Activated CD4-positive, alpha-beta T cell treated with anti-CD3 and anti-CD28 coated beads, Interleukin-2, amount 50 U/mL, for 16 hours (primary cell): Measurements from ENCODE around the gene CHCHD5.
A peak's percentile ranks its signal among the peaks of the same experiment; 100 is the strongest.

Experiments used
- DNase-seq: peaks from one replicate; pipeline ENCODE4 v3.0.0-alpha.2; 2020

The CHCHD5 gene

DNA sequence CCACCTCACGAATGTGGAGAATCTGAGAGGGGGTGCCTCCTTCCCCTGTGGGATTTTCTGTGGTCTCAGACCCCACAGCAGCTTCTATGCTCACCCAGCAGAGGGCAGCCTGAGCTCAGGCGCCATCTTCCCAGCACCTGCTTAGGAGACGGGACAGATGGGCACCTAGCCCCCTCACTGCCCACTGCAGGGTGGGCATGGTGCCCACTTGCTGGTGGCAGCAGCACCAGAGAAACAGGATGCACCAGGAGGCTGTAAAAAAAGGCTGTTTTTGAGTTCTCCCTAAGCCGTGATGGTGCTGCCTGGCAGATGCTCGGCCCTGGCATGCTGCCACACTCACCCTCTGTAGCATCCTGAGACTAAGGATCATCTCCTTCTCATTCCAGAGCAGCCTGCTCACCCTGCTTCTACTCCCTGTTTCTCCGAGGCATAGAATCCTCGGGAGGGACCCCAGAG lies 42.2 kb downstream of the CHCHD5 start:
- DNase-seq: peak; percentile 71

DNA sequence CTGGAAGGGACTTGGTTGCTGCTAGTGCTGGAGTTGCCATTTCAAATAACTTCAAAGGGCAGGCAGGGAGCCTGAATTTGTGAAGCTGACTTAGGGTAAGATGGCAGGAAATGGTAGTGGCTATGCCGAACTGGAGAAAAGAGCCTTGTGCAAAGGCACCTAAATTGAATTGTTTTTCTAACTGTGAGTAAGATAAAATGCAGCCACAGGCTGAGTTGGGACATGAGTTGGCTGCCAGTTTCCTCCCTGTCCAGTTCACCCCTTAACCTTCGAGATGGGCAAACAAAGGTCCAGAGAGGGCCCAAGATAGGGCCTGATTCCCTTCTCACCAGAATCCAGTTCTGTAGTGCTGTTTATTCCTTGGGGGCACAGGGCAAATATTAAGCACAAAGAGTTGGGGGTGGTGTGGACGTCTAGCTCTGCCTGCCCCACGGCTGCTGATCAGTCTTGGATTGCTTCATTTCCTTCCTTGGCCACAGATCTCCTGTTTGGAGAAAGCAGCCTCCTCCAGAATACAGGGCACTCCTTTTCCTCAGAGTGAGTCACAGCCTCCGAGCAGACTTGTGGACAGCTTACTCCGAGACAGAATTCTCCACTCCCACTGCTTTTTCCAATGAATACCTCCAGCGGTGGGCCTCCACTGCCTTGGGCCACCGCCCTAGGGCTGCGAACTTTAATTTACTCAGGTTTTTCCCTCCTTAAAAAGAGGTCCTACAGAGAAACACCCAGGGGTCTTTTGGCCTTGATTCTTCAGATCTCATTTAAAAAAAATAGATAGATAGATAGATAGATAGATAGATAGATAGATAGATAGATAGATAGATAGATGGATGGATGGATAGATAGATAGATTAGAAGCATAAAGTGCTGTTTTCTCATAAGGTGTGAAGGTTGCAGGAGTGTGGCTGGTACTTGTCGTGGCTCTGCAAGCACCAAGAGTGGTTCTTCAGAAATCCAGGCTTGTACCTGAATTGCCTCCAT lies 42.9 kb downstream of the CHCHD5 start:
- DNase-seq: peak; percentile 26

DNA sequence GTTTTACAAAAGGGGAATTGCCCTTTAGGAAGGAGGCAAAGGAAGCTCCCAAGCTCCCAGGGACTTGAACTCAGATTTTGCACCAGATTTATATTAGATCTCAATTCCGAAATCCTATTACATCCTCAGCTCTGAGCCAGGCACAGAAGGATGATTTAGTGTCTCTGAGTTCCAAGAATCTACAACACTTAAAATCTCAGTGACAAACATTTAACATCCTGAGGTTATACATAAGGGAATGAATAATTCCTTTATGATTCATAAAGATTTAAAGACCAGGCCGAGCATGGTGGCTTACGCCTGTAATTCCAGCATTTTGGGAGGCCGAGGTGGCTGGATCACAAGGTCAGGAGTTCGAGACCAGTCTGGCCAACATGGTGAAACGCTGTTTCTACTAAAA lies 44.8 kb downstream of the CHCHD5 start:
- no peak for DNase-seq

DNA sequence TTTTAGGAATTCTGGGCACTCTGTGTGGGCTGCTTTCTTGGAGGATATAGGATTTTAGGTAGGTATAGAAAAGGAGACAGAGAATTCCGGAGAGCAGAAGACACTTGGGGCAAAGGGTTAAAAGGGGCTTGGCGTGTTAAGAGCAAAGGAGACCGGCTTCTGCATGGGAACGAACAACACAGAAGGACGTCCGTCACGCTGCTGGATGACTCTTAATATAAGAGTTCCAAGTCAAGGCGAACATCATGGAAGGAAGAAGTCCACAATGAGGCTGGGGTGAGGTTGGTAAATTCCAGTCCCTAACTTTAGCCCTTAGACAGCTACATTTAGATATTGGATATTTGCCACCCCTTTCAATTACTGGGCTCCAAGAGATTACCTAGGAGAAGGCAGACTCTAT lies 45.4 kb downstream of the CHCHD5 start:
- DNase-seq: no peak

DNA sequence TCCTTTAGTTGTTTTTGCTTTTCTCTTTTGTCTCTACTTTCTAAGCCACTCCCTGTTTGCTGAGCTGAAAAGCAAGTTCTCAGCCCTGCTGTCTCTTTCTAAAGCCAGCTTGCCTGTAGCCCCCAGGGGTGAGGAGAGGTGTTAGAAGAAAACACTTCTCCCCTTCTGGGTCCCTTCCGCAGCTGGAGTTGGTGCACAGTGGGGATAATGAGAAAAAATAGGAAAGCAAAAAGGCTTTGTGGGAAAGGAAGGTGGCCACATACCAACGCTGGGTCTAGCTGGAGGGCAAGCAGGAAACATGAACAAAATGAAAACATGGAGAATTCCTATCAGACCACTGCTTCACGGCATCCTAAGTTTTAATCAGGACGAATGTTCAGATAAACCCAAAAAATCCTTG lies 45.9 kb downstream of the CHCHD5 start:
- DNase-seq: no peak

DNA sequence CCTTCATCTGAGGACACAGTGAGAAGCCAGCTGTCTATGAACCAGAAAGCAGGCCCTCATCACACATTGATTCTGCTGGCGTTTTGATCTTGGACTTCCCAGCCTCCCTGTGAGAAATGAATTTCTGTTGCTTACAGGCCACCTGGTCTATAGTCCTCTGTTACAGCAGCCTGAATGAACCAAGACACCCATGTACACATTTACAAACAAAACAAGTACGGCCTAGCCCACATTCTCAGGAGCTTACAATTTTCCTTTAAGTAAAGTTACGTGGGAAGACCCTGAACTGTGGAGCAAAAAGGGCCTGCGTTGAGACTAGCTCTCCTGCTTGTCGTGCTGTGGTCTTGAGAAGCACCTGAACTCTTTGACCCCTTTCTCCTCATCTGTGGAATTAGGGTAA lies 49.3 kb downstream of the CHCHD5 start:
- no peak for DNase-seq

DNA sequence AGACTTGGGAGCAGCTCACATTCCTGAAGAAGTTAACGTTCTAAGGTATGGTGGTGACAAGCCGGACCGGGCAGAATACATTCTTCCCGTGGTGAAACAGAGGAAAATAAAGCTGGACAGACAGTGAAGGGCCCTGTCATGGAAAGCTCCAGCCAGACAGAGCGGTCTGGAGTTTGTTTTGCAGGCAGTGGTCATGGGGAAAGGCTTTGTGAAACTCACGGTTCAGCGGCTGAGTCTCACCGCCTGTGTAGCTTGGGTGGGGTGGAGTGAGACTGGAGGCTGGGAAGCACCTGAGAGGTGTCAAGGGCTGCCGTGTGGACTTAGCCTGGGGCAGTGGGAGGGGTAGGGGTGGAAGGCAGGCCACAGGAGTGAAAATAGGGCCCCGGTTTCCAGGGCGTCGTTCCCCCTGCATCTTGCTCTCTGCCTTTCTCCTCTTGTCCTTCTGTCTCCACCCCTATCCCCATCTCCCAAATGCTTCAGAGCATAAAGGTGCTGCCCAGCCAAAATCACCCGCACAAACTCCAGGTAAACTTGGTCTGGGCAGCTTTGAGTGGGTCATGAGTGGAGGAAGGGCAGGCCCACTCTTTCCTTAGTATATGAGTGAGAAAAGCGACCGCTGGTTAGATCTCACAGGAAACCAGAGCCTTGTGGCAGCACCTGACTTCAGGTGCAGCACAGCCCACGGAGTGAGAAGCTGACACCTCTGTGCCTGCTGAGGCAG lies 49.9 kb downstream of the CHCHD5 start:
- DNase-seq: no peak

DNA sequence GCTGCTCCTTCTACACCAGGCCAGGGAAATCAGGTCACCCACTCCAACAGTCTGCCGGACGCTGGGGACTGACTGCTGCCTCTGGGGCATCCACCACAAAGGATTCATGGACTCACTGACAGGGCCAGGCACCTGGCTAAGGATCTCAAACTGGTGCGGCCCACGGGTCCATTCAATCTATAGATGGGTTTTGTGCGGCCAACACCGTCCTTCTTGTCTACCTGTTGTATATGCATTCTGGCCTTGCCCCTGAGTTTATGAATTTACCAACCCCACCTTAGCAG lies 50.4 kb downstream of the CHCHD5 start:
- no peak for DNase-seq

DNA sequence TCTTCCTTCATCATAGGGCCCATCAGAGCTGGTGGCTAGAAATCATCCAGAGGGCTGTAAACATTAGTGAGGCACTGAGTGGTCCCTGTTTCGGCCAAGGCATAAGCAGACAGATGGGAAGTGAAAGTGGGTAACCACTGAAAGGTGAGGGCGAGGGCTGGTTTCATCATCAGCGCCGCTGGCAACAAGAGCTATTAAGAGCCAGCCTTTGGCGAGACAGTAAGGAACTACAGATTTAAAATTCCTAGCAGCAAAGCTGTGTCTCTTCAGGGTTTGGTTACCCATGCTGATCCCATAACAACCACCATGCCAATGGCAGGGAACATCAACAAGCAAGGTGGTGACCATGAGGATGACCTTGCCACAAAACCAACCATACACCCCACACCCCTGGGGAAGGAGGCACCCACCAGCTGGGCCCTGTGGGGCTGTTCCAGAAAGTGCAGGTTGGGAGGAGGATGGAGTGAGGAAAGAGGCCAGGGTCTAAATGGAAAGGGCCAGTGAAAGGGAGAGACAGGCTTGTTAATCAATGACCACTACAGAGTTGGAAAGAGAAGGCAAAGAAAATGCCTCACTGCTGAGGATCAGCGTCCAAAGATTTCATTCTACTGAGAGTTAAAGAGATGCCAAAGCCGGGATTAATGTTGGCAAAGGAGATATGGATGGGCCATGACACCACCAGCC lies 52.3 kb downstream of the CHCHD5 start:
- DNase-seq: peak; percentile 34

DNA sequence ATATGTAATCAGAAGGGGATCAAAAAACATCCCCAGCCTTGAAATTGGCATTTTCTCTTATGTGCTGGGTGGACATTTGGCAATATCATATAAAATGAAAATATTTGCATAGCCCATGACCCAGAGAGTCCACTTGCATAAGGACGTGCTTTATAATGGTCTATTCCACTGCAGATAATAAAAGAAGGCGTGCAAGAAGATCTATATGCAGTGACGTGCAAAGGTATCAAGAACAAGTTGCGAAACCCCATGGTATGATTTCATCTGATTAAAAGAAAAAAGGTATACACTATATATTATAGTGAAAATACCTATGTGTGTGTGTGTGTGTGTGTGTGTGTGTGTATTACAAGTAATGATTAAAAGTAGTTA lies 52.9 kb downstream of the CHCHD5 start:
- DNase-seq: no peak
